Astrocyte (in vitro differentiated cells and primary cell): ENCODE results near the gene CORO2B. TPM values are rescaled to one million over a fixed set of nuclear protein-coding genes. Genes with fewer than 3 reads are reported as not detected.
A peak's percentile ranks its signal among the peaks of the same experiment; 100 is the strongest.

Experiments
- DNase-seq: peaks from one replicate; pipeline ENCODE4 v3.0.0-alpha.2; 2010; ENCODE audit warnings: low read depth
- FAIRE-seq: peaks from 2 replicates; lab custom pipeline; 2011; peaks lifted over from hg19 to GRCh38; lab: Jason Lieb, UNC
- H2AFZ ChIP-seq: 2 replicates; pipeline ENCODE4 v1.6.0; 2012; ENCODE audit warnings: low read depth, low read length, inconsistent platforms
- H3K27ac ChIP-seq: 2 replicates; pipeline ENCODE4 v1.5.1; 2011; ENCODE audit warnings: low read depth, low read length, inconsistent platforms
- H3K27me3 ChIP-seq: 2 replicates; pipeline ENCODE4 v1.6.0; 2011; ENCODE audit warnings: low read length, inconsistent platforms; ENCODE audit not compliant: insufficient read depth
- H3K36me3 ChIP-seq: 2 replicates; pipeline ENCODE4 v1.5.1; 2011; ENCODE audit warnings: low read length, inconsistent platforms; ENCODE audit not compliant: insufficient read depth
- H3K4me1 ChIP-seq: 2 replicates; pipeline ENCODE4 v1.5.1; 2011; ENCODE audit warnings: low read length, inconsistent platforms; ENCODE audit not compliant: insufficient read depth
- H3K4me2 ChIP-seq: 2 replicates; pipeline ENCODE4 v1.6.0; 2012; ENCODE audit warnings: low read length, inconsistent platforms
- H3K4me3 ChIP-seq: 2 replicates; pipeline ENCODE4 v1.5.1; 2011; ENCODE audit warnings: low read depth, mild to moderate bottlenecking, low read length, inconsistent platforms; ENCODE audit not compliant: insufficient read depth
- H3K79me2 ChIP-seq: 2 replicates; pipeline ENCODE4 v1.6.0; 2012; ENCODE audit warnings: mild to moderate bottlenecking, low read length, inconsistent platforms; ENCODE audit not compliant: insufficient read depth
- H3K9ac ChIP-seq: 2 replicates; pipeline ENCODE4 v1.6.0; 2012; ENCODE audit warnings: mild to moderate bottlenecking, low read length, inconsistent platforms
- H3K9me3 ChIP-seq: 2 replicates; pipeline ENCODE4 v1.5.1; 2012; ENCODE audit warnings: low read depth, mild to moderate bottlenecking, low read length, inconsistent platforms; ENCODE audit not compliant: insufficient read depth
- H4K20me1 ChIP-seq: 2 replicates; pipeline ENCODE4 v1.6.0; 2012; ENCODE audit warnings: low read length, inconsistent platforms; ENCODE audit not compliant: insufficient read depth
- H3K27ac Mint-ChIP-seq: one replicate; pipeline ENCODE4 v1.8.0; 2021; ENCODE audit warnings: mild to moderate bottlenecking, mixed read lengths; ENCODE audit not compliant: unreplicated experiment
- H3K27me3 Mint-ChIP-seq: one replicate; pipeline ENCODE4 v1.8.0; 2021; ENCODE audit warnings: low read depth, mixed read lengths; ENCODE audit not compliant: unreplicated experiment
- H3K36me3 Mint-ChIP-seq: one replicate; pipeline ENCODE4 v1.8.0; 2021; ENCODE audit warnings: low read depth, mixed read lengths; ENCODE audit not compliant: unreplicated experiment
- H3K4me1 Mint-ChIP-seq: one replicate; pipeline ENCODE4 v1.8.0; 2021; ENCODE audit warnings: low read depth, mixed read lengths; ENCODE audit not compliant: unreplicated experiment
- H3K4me3 Mint-ChIP-seq: one replicate; pipeline ENCODE4 v1.8.0; 2021; ENCODE audit warnings: mild to moderate bottlenecking, moderate library complexity, mixed read lengths; ENCODE audit not compliant: unreplicated experiment
- H3K9me3 Mint-ChIP-seq: one replicate; pipeline ENCODE4 v1.8.0; 2021; ENCODE audit warnings: mild to moderate bottlenecking, mixed read lengths; ENCODE audit not compliant: unreplicated experiment
- CTCF ChIP-seq: IDR thresholded peaks from 2 replicates; pipeline ENCODE4 v1.5.1; 2011; ENCODE audit warnings: low read depth, mild to moderate bottlenecking, inconsistent platforms, low read length, moderate library complexity; ENCODE audit not compliant: insufficient read depth
- EZH2 ChIP-seq: IDR thresholded peaks from 2 replicates; pipeline ENCODE4 v1.6.1; 2012; ENCODE audit warnings: mild to moderate bottlenecking, low read length, inconsistent platforms; ENCODE audit not compliant: insufficient read depth
- total RNA-seq: library from RNA; stranded (reverse); gene quantifications from 2 replicates; pipeline ENCODE4 v1.2.1, GENCODE V29; 2021

The CORO2B gene
- total RNA-seq, 1 donor from 2014 or later = 7.4 TPM

- DNase-seq = no peak
- no peaks in the 10 kb centered on the region for H3K9me3 Mint-ChIP-seq
- Histone ChIP-seq H4K20me1 (no peaks in the 10 kb centered on the region), H3K36me3 (no peaks in the 10 kb centered on the region), H3K79me2 (no peaks in the 10 kb centered on the region), H3K4me2 (no peak overlapping the region), H3K9ac (no peak overlapping the region), H3K9me3 (no peaks in the 10 kb centered on the region), H3K27ac (no peak overlapping the region), H3K4me3 (no peak overlapping the region), H3K27me3 (no peaks in the 10 kb centered on the region), H3K4me1 (peaks cover 14% of the 10 kb centered on the region), H2AFZ (no peak overlapping the region)
- TF ChIP-seq CTCF = no peak
- TF ChIP-seq EZH2 = no peak
- FAIRE-seq = no peak
- H3K4me3 Mint-ChIP-seq = no peak overlapping the region
- H3K27ac Mint-ChIP-seq = no peak overlapping the region
- peaks cover 3% of the 10 kb centered on the region for H3K27me3 Mint-ChIP-seq
- no peaks in the 10 kb centered on the region for H3K36me3 Mint-ChIP-seq
- H3K4me1 Mint-ChIP-seq = peaks cover 6% of the 10 kb centered on the region
Observed at GRCh38 chr15:68725736-68726135, 146.9 kb downstream of the CORO2B start.

- TF ChIP-seq CTCF = no peak
- TF ChIP-seq EZH2 = no peak
- no peak overlapping the region for H3K4me3 ChIP-seq
- DNase-seq (no peak), FAIRE-seq (no peak)
- peaks cover 7% of the 10 kb centered on the region for H3K27me3 Mint-ChIP-seq
- no peak overlapping the region for H3K27ac ChIP-seq
- H3K4me1 Mint-ChIP-seq = peaks cover 6% of the 10 kb centered on the region
- no peak overlapping the region for H3K27ac Mint-ChIP-seq
- H3K9ac ChIP-seq = no peak overlapping the region
- H3K4me3 Mint-ChIP-seq = no peak overlapping the region
- no peaks in the 10 kb centered on the region for H3K36me3 Mint-ChIP-seq
- peaks cover 14% of the 10 kb centered on the region for H3K4me1 ChIP-seq
- no peaks in the 10 kb centered on the region for H3K9me3 ChIP-seq
- no peaks in the 10 kb centered on the region for H3K9me3 Mint-ChIP-seq
- no peaks in the 10 kb centered on the region for H3K36me3 ChIP-seq
- no peaks in the 10 kb centered on the region for H3K27me3 ChIP-seq
- H3K4me2 ChIP-seq = no peak overlapping the region
- no peaks in the 10 kb centered on the region for H3K79me2 ChIP-seq
- H2AFZ ChIP-seq = no peak overlapping the region
- no peaks in the 10 kb centered on the region for H4K20me1 ChIP-seq
Observed at GRCh38 chr15:68726246-68726645, 147.5 kb downstream of the CORO2B start.

- H2AFZ ChIP-seq = no peak overlapping the region
- H3K9me3 Mint-ChIP-seq = no peaks in the 10 kb centered on the region
- H3K4me2 ChIP-seq = peak overlapping the region; percentile 54
- peaks cover 6% of the 10 kb centered on the region for H3K4me1 Mint-ChIP-seq
- H4K20me1 ChIP-seq = no peaks in the 10 kb centered on the region
- no peaks in the 10 kb centered on the region for H3K36me3 ChIP-seq
- H3K9me3 ChIP-seq = no peaks in the 10 kb centered on the region
- no peak overlapping the region for H3K27ac ChIP-seq
- no peak overlapping the region for H3K4me3 Mint-ChIP-seq
- DNase-seq = peak; percentile 49
- no peak for FAIRE-seq
- H3K9ac ChIP-seq = no peak overlapping the region
- H3K27me3 Mint-ChIP-seq = peaks cover 18% of the 10 kb centered on the region
- peaks cover 2% of the 10 kb centered on the region for H3K36me3 Mint-ChIP-seq
- TF ChIP-seq CTCF (no peak), EZH2 (no peak)
- no peak overlapping the region for H3K4me3 ChIP-seq
- peaks cover 14% of the 10 kb centered on the region for H3K4me1 ChIP-seq
- H3K27me3 ChIP-seq = no peaks in the 10 kb centered on the region
- no peak overlapping the region for H3K27ac Mint-ChIP-seq
- no peaks in the 10 kb centered on the region for H3K79me2 ChIP-seq
Observed at GRCh38 chr15:68729789-68730411, 151.1 kb downstream of the CORO2B start.
